HepG2 (cell line): ENCODE data around the gene ABAT. TPM values are rescaled to one million over a fixed set of nuclear protein-coding genes. Genes with fewer than 3 reads are reported as not detected.

Experiments used
- AGO1 ChIP-seq: fragments of 200-400 bp; formaldehyde crosslinking; IDR thresholded peaks from 2 replicates; pipeline ENCODE4 v1.6.1; 2017; ENCODE audit warnings: mild to moderate bottlenecking, low read depth, low read length, moderate library complexity; ENCODE audit not compliant: poor library complexity, severe bottlenecking
- ATF7-NPFF ChIP-seq: sonication (generic); formaldehyde crosslinking; IDR thresholded peaks from 2 replicates; pipeline ENCODE4 v1.8.1; 2023; ENCODE audit warnings: mild to moderate bottlenecking, low read depth, missing genetic modification reagents, moderate library complexity
- CCAR2 ChIP-seq: fragments of 200-400 bp; formaldehyde crosslinking; optimal IDR thresholded peaks from 2 replicates; pipeline ENCODE3; 2018; ENCODE audit warnings: low read depth, mild to moderate bottlenecking, low read length, moderate library complexity
- FOXP1 ChIP-seq, 2 experiments: fragments of 450-650 bp in 1 of 2; IDR thresholded peaks; 2 replicates each; pipeline ENCODE4 v1.6.1; 2017 to 2018; ENCODE audit warnings: antibody characterized with exemption in 1 of 2
- HNF4G ChIP-seq, 2 experiments: sonication (generic) in 1 of 2; formaldehyde crosslinking in 1 of 2; IDR thresholded peaks; 2 replicates each; pipeline versions ENCODE4 v1.4.0 to v1.6.1; 2011 to 2020; ENCODE audit warnings: borderline replicate concordance in 2 of 2, low read depth in 2 of 2, mild to moderate bottlenecking in 2 of 2, low read length in 1 of 2, missing genetic modification reagents in 1 of 2, moderate library complexity in 1 of 2
- NFRKB ChIP-seq: fragments of 450-650 bp; IDR thresholded peaks from 2 replicates; pipeline ENCODE4 v1.6.1; 2017
- NR1H2 ChIP-seq: sonication (generic); formaldehyde crosslinking; IDR thresholded peaks from 2 replicates; pipeline ENCODE4 v1.8.1; 2022; ENCODE audit warnings: low read depth, missing genetic modification reagents, borderline replicate concordance
- SALL2 ChIP-seq: sonication (generic); formaldehyde crosslinking; IDR thresholded peaks from 2 replicates; pipeline ENCODE4 v1.8.1; 2023; ENCODE audit warnings: mild to moderate bottlenecking, missing genetic modification reagents, inconsistent platforms
- SP5 ChIP-seq: IDR thresholded peaks from 2 replicates; pipeline ENCODE4 v1.6.1; 2016; ENCODE audit warnings: low read depth, borderline replicate concordance
- ZNF331 ChIP-seq: sonication (generic); formaldehyde crosslinking; IDR thresholded peaks from 2 replicates; pipeline ENCODE4 v1.4.0; 2020; ENCODE audit warnings: missing genetic modification reagents
- ZNF367 ChIP-seq: sonication (generic); formaldehyde crosslinking; IDR thresholded peaks from 2 replicates; pipeline ENCODE4 v1.4.0; 2020; ENCODE audit warnings: missing genetic modification reagents, borderline replicate concordance
- polyA plus RNA-seq, 8 experiments: library from polyadenylated mRNA; depleted of rRNA in 3 of 8; stranded (reverse) in 7 of 8; unstranded in 1 of 8; fragments of >200 nt; fragmentation: Illumina TruSeq in 4 of 8; extraction: Trizol in 4 of 8; gene quantifications; 2 replicates each; pipeline versions ENCODE4 v1.2.1 to v1.2.3, GENCODE V29; 2011 to 2016; ENCODE audit warnings: low read depth in 4 of 8, missing spikeins in 1 of 8, mixed read lengths in 1 of 8; ENCODE audit not compliant: insufficient read depth in 1 of 8
- total RNA-seq, 5 experiments: library from RNA; depleted of rRNA; stranded (reverse); fragments of >200 nt; fragmentation: Illumina TruSeq; extraction: Trizol; gene quantifications; 2 replicates each; pipeline ENCODE4 v1.2.3, GENCODE V29; 2016; ENCODE audit warnings: low read depth in 1 of 5
- TF ChIP-seq, protein P1 (sequence below): sonication (generic); formaldehyde crosslinking; IDR thresholded peaks from 2 replicates; pipeline ENCODE4 v1.4.0; 2020; ENCODE audit warnings: missing genetic modification reagents, borderline replicate concordance
- TF ChIP-seq, protein P2 (sequence below): sonication (generic); formaldehyde crosslinking; IDR thresholded peaks from 2 replicates; pipeline ENCODE4 v1.4.0; 2020; ENCODE audit warnings: missing genetic modification reagents
- TF ChIP-seq, protein P3 (sequence below): sonication (generic); formaldehyde crosslinking; IDR thresholded peaks from 2 replicates; pipeline ENCODE4 v1.8.0; 2022; ENCODE audit warnings: missing genetic modification reagents, mild to moderate bottlenecking, moderate library complexity, borderline replicate concordance
- TF ChIP-seq, protein P4 (sequence below): sonication (generic); formaldehyde crosslinking; IDR thresholded peaks from 2 replicates; pipeline ENCODE4 v1.4.0; 2020; ENCODE audit warnings: missing genetic modification reagents

The ABAT gene
- total and polyA plus RNA-seq, 2 of the 13 experiments (the other 11 are each of a cell fraction or from before 2014, with no cell fraction given), result 47.6 to 97.3 TPM

DNA sequence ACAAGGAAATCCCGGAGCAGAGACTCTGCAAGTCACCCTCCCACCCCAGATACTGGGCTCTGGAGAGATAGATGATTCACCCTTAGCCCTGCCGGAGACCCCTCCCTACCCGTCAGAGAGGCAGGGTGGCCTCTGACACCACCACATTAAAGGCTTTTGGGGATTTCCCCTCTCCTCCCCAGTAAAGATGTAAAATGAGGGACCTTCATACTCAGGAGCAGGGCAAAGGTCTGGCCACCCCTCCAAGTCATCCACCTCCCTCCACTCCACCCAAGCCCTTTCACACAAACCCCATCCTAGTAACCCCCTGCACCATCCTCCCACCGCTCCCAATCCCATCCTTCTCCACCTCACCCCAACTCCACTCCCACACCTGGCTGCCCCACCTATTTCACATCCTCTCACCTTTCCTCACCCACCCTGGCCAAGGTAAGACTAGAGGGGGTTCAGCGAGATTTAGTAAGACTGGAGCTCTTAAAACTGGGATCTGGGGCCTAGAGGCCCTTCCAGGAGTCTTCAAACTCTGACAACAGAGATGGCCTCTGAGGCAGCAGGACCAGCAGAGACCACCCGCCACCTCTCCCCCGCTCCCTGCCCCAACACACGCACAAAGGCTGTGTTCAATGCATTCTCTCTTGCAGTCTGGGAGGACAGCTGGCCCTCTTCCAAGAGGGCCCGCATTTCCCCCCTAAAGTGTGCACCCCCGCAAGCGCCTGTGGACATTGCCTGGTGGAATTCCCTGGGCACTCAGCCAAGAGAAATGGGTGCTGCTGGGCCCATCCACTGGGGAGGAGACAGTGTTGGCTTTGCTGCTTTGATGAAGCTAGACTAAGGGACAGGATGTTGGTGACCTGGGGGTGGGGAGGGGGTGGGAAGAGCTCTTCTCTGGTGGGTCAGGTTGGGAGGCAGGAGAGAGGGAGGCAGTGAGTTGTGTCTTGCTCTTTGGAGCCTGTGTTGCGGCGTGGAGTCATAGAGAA lies 1.1 kb downstream of the ABAT start (continued):
- 0 out of 2 replicates have a peak, but pooled peaks have one; percentile 30 for TF ChIP-seq ATF7-NPFF (CRISPR knock-in tag)
- TF ChIP-seq ZNF331 (CRISPR knock-in tag), result peak; percentile 24; the same call in 1 of the 2 replicates
- TF ChIP-seq FOXP1 (IDR thresholded peaks at IDR 0.05), result no peak
- TF ChIP-seq FOXP1 (CRISPR knock-in tag; IDR thresholded peaks at IDR 0.05), result peak; percentile 41; the same call in 1 of the 2 replicates
- TF ChIP-seq SP5 (CRISPR knock-in tag), result peak; percentile 75
- TF ChIP-seq, protein P1, sequence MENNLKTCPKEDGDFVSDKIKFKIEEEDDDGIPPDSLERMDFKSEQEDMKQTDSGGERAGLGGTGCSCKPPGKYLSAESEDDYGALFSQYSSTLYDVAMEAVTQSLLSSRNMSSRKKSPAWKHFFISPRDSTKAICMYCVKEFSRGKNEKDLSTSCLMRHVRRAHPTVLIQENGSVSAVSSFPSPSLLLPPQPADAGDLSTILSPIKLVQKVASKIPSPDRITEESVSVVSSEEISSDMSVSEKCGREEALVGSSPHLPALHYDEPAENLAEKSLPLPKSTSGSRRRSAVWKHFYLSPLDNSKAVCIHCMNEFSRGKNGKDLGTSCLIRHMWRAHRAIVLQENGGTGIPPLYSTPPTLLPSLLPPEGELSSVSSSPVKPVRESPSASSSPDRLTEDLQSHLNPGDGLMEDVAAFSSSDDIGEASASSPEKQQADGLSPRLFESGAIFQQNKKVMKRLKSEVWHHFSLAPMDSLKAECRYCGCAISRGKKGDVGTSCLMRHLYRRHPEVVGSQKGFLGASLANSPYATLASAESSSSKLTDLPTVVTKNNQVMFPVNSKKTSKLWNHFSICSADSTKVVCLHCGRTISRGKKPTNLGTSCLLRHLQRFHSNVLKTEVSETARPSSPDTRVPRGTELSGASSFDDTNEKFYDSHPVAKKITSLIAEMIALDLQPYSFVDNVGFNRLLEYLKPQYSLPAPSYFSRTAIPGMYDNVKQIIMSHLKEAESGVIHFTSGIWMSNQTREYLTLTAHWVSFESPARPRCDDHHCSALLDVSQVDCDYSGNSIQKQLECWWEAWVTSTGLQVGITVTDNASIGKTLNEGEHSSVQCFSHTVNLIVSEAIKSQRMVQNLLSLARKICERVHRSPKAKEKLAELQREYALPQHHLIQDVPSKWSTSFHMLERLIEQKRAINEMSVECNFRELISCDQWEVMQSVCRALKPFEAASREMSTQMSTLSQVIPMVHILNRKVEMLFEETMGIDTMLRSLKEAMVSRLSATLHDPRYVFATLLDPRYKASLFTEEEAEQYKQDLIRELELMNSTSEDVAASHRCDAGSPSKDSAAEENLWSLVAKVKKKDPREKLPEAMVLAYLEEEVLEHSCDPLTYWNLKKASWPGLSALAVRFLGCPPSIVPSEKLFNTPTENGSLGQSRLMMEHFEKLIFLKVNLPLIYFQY (CRISPR knock-in tag), result no peak
- TF ChIP-seq NFRKB, result no peak
- no peak for TF ChIP-seq AGO1
- TF ChIP-seq, protein P2, sequence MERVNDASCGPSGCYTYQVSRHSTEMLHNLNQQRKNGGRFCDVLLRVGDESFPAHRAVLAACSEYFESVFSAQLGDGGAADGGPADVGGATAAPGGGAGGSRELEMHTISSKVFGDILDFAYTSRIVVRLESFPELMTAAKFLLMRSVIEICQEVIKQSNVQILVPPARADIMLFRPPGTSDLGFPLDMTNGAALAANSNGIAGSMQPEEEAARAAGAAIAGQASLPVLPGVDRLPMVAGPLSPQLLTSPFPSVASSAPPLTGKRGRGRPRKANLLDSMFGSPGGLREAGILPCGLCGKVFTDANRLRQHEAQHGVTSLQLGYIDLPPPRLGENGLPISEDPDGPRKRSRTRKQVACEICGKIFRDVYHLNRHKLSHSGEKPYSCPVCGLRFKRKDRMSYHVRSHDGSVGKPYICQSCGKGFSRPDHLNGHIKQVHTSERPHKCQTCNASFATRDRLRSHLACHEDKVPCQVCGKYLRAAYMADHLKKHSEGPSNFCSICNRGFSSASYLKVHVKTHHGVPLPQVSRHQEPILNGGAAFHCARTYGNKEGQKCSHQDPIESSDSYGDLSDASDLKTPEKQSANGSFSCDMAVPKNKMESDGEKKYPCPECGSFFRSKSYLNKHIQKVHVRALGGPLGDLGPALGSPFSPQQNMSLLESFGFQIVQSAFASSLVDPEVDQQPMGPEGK (CRISPR knock-in tag), result peak; percentile 97
- TF ChIP-seq ZNF367 (CRISPR knock-in tag), result no peak
- TF ChIP-seq SALL2 (CRISPR knock-in tag), result 0 out of 2 replicates have a peak, but pooled peaks have one; percentile 44
- TF ChIP-seq HNF4G (IDR thresholded peaks at IDR 0.05; ENCODE audit: borderline replicate concordance, low read depth, low read length), result peak; percentile 55
- peak; percentile 64; the same call in 1 of the 2 replicates for TF ChIP-seq HNF4G (CRISPR knock-in tag; IDR thresholded peaks at IDR 0.05; ENCODE audit: borderline replicate concordance, low read depth)
- TF ChIP-seq NR1H2 (CRISPR knock-in tag), result no peak
- TF ChIP-seq, protein P3, sequence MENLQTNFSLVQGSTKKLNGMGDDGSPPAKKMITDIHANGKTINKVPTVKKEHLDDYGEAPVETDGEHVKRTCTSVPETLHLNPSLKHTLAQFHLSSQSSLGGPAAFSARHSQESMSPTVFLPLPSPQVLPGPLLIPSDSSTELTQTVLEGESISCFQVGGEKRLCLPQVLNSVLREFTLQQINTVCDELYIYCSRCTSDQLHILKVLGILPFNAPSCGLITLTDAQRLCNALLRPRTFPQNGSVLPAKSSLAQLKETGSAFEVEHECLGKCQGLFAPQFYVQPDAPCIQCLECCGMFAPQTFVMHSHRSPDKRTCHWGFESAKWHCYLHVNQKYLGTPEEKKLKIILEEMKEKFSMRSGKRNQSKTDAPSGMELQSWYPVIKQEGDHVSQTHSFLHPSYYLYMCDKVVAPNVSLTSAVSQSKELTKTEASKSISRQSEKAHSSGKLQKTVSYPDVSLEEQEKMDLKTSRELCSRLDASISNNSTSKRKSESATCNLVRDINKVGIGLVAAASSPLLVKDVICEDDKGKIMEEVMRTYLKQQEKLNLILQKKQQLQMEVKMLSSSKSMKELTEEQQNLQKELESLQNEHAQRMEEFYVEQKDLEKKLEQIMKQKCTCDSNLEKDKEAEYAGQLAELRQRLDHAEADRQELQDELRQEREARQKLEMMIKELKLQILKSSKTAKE, result peak; percentile 77; the same call in 1 of the 2 replicates
- TF ChIP-seq, protein P4, sequence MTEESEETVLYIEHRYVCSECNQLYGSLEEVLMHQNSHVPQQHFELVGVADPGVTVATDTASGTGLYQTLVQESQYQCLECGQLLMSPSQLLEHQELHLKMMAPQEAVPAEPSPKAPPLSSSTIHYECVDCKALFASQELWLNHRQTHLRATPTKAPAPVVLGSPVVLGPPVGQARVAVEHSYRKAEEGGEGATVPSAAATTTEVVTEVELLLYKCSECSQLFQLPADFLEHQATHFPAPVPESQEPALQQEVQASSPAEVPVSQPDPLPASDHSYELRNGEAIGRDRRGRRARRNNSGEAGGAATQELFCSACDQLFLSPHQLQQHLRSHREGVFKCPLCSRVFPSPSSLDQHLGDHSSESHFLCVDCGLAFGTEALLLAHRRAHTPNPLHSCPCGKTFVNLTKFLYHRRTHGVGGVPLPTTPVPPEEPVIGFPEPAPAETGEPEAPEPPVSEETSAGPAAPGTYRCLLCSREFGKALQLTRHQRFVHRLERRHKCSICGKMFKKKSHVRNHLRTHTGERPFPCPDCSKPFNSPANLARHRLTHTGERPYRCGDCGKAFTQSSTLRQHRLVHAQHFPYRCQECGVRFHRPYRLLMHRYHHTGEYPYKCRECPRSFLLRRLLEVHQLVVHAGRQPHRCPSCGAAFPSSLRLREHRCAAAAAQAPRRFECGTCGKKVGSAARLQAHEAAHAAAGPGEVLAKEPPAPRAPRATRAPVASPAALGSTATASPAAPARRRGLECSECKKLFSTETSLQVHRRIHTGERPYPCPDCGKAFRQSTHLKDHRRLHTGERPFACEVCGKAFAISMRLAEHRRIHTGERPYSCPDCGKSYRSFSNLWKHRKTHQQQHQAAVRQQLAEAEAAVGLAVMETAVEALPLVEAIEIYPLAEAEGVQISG (CRISPR knock-in tag), result peak; percentile 26; the same call in 1 of the 2 replicates
- peak; percentile 72 for TF ChIP-seq CCAR2
